HG03159 (cell line): ENCODE results near the gene RMI2.

ENCODE experiments used
- ATAC-seq: cut with Tn5 transposase; IDR thresholded peaks from one replicate; pipeline ENCODE4 v1.9.1; 2021; ENCODE audit warnings: mild to moderate bottlenecking, moderate library complexity; ENCODE audit not compliant: unreplicated experiment

RMI2 gene

GRCh38 chr16:11327277-11328171 lies 17.7 kb upstream of the RMI2 start:
- ATAC-seq, result no peak

DNA sequence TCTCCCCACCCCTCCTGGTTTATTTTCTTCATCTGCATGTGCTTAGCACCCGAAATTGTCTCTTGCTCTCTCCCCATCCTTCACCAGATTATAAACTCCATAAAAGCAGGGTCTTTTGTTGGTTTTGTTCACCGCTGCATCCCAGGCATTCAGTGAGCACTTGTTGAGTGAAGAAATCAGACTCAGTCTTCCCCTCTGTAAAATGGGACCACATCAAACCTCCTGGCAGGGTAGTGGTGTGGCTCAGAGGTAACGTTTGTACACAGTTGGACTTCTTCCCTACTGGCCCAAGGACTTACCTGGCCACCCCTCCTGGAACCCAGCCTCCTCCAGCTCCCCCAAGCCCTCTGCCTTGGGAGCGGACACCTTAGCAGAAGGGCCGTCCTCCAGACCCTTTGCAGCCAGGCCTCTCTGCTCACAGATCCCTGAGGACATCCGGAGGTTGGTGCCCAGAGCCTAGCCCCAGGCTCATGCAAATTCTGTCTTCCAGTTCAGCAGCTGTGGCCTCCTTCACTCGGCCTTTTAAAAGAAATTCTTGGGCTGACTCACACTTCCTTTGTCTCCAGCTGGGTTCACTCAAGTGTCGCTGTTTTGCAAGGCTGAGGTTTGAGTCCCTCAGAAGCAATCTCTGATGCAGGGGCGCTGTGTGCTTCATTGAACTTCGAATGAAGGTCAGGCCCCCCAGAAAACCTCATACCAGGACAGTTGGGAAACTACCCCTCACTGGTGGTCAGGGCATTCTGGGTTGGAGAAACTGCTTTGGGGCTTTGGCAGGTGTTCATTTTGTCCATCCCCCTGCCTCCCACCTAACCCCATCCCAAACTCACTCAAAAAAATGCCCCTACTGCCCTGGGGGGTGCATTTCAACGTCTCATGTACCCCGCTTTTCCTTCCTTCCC lies 16.8 kb upstream of the RMI2 start:
- ATAC-seq, result peak; percentile 76

DNA sequence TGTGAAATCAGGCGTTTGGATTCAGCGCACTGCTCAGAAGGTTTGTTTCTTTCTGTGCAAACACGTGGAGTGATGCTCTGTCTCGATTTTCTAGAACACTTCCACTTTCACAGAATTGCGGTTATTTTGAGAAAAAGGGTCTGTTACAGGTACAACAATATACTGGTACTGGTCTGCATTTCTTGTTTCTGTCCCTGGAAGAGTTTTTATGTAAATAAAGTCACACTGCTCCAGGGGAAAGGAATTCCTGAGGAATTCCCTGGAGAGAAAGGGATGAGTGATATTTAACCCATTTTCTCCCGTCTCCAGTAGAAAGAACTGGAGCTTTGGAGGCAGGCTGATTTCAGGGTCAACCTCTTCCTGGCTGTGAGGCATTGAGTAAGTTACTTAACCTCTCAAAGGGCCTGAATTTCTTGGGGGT lies 16.2 kb upstream of the RMI2 start:
- ATAC-seq, result peak; percentile 22

- no peak for ATAC-seq
Measured at GRCh38 chr16:11329891-11330290, 15.4 kb upstream of the RMI2 start.

GRCh38 chr16:11330526-11331237 lies 14.6 kb upstream of the RMI2 start:
- ATAC-seq, result no peak

DNA sequence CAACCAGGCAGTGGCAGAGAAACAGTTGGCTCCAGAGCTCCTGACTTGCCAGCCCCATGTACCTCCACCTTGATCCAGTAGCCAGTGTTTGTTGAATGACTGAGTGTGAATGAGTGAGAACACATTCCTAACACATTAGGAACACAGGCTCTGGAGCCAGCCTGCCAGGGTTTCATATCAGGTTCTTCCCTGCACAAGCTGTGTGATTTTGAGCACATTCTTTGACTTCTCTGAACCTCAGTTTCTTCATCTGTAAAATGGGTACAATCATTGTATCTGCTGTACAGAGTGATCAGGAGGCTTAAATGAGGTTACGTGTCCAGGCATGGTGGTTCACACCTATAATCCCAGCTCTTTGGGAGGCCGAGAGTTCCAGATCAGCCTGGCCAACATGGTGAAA lies 13.3 kb upstream of the RMI2 start:
- ATAC-seq, result no peak

DNA sequence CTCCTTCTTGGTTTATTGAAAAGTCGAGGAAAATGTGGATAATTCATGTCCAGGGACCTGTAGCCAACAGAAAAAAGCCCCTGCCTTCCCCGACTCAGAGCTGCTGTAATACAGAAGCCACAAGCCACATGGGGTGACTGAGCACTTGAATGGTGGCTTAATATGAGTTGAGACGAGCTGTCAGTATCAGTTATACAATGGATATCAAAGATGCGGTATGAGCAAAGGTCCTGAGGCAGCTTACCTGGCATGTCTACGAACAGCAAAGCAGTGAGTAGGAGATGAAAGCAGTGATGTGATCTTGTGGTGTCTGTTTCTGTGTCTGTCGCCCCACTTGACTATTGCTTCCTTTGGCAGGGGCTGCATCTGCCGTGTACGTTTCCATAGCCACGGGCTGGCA lies 12.2 kb upstream of the RMI2 start:
- ATAC-seq, result no peak

- no peak for ATAC-seq
Measured at GRCh38 chr16:11333702-11334101, 11.6 kb upstream of the RMI2 start.

DNA sequence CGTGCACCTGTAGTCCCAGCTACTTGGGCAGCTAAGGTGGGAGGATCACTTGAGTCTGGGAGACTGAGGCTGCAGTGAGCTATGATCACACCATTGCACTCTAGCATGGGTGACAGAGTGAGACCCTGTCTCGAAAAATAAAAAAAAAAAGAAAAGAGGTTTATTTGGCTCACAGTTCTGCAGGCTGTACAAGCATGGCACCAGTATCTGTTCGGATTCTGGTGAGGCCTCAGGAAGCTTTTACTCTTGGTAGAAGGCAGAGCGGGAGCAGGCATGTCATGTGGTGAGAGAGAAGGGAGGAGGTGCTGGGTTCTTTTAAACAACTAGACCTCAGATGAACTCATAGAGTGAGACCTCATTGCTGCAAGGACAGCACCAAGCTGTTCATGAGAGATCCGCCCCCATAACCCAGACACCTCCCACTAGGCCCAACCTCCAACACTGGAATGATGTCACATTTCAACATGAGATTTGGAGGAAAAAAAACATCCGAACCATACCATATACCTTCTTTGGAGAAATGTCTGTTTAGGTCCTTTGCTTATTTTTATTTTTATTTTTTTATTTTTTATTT lies 10.3 kb upstream of the RMI2 start:
- no peak for ATAC-seq

- no peak for ATAC-seq
Measured at GRCh38 chr16:11339075-11339474, 6.2 kb upstream of the RMI2 start.

DNA sequence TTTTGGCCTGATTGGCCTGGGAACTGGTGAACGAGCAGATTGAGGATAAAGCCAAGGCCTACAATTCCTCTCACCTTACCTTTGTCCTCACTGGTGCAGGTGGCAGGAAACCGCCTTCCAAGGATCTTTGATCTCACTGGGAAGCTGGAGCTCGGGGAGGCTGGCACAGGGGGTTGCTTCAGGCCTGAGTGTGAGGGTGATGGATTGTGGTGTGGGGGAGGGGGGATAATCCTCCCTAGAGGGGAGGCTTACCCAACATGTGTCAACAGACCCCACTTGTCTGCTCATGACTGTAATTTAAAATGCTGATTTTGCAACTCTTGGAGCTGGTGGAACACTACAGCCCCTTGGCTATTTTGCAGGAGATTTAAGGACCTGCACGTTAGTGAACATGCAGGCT lies 4.5 kb upstream of the RMI2 start:
- no peak for ATAC-seq

DNA sequence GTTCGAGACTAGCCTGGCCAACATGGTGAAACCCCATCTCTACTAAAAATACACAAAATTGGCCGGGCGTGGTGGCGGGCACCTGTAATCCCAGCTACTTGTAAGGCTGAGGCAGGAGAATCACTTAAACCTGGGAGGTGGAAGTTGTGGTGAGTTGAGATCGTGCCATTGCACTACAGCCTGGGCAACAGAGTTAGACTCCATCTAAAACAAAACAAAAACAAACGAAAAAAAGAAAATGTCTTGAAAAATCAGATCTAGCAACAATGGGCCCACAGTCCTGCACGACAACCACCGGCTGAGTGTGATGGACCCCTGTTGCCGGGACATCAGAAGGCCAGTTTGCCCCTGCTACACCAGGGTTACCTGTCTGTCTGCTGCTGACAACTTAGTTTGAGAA lies 3.9 kb upstream of the RMI2 start:
- ATAC-seq, result no peak

DNA sequence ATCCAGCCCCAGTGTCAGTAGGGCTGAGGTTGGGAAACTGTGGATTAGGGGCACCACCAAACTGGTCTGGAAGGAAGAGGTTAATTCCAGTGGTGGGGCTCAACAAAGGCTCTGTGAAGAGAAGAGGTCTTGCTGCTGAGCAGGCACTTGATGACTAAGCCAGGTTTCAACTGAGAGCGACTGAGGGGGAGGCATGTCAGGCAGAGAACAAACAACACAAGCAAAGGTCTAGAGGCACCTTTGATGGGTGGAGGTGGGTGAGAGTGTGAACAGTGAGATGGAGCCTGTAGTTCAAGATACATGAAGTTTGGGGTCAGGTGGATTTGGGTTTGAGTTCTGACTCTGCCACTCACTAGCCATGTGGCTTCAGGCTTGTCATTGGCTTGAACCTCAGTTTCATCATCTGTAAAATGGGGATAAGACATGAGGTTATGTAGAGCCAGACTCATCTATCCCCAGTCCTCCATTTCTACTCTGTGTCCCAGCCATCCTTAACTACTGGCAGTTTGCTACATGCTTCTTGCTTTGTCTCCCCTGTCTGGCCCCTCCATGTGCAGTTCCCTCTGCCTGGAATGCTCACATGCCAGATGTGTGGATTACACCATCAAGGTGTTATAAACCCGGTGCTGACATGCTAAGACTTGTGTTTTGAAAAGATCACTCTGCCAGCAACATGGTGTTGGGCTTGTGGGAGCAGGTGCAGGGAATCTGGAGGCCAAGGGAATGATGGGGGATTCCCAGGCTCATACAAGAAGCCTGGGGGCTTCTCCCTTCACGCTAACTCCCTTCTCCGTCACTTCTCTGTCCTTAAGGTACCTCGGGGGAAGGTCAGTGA lies 3.0 kb upstream of the RMI2 start:
- no peak for ATAC-seq

DNA sequence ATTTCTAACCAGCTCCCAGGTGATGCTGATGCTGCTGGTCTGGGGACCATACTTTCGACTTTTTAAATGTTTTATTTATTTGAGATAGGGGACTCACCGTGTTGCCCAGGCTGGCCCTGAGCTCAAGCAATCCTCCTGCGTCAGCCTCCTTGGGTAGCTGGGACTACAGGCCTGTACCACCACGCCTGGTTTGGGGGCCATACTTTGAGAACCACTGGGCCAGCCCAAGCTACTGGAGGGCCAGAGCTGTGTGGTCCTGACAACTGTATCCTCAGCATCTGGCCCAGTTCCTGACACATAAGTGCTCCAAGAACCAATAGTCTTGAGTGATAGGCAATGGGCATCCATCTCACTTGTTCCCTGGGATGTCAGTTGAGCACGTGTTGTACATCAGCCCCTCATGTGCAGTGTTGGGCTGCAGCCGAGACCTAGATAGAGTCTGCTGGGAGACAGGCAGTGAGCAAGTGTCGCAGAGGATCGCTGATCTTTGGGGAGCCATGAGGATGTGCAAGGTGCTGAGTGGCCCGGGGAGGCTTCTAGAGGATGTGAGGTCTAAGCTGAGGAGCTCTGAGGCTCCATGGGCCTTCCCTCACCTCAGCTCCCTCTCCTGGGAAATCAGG lies 1.6 kb downstream of the RMI2 start:
- ATAC-seq, result no peak

- no peak for ATAC-seq
Measured at GRCh38 chr16:11347831-11348230, 2.6 kb downstream of the RMI2 start.

GRCh38 chr16:11348737-11349598 lies 3.7 kb downstream of the RMI2 start:
- no peak for ATAC-seq

- ATAC-seq, result no peak
Measured at GRCh38 chr16:11349599-11350276, 4.5 kb downstream of the RMI2 start.

- no peak for ATAC-seq
Measured at GRCh38 chr16:11350519-11350918, 5.3 kb downstream of the RMI2 start.
